HG02970 (cell line): ENCODE measurements around the gene LRRN4.

Experiments
- ATAC-seq: cut with Tn5 transposase; IDR thresholded peaks from one replicate; pipeline ENCODE4 v1.9.1; 2021; ENCODE audit warnings: mild to moderate bottlenecking, moderate library complexity, moderate number of reproducible peaks; ENCODE audit not compliant: unreplicated experiment, low FRiP score

Gene LRRN4

DNA sequence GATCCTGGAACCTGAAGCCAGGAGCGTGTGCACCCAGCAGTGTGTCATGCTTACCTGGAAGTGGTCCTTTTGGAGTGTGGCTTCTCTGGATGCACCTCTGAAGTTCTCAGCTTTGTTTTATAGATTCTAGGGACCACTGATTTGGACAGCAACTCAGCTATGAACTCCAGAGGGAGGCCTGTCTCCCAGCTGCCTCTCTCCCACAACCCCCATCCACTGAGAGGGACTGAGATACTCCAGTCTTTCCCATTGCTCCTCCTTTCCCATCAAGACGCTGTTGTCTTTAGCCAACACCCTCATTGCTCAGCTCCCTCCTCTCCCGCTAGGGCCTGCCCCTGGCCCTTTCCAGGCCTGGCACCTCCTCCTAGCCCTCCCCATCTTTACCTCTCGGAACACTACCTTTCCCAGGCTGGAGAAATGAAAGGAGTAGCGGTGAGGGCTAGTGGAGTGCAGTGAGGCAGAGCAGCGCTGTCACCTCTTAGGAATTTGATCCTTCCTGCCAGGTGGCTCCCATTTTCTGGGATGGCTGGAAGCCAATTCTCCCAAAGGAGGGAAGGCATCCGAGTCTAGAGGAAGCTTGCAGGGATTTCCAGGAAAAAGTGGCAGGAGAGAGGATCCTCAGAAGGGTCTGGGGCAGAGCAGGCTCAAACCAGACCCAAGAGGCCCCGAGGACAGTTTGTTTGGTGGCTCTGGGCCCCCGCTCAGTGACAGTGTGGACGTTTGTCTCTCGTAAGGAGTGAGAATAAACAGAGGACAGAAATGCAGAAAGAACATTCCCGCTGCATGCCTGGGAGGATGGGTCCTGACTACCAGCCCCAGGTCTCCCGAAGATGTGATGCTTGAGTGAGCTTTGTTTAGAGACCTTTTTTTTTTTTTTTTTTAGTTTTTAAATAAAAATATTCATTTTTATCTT, at the start of gene LRRN4:
Gene LRRN4, minus strand, starts transcription at position 285 of the 913 bp plus-strand sequence. CDS start 1,261 bp downstream, outside the sequence.
- no peak for ATAC-seq

- no peak for ATAC-seq
Observed at GRCh38 chr20:6103301-6103700, 49.4 kb upstream of the LRRN4 start.

DNA sequence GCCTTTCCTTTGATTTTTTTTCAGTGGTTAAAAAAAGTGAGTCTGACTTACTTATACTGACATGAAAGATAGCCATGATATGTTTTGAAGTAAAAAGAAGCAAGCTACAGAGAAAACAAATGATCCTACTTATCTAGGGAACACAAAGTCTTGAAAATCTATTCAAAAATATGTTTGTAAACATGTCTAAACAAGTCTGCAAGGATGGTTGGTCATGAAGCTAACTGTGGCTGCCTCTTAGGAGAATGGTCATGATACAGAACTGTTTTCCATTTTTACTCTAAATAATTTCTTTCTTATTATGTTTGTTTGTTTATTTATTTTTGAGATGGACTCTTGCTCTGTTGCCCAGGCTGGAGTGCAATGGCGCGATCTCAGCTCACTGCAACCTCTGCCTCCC, 47.5 kb upstream of the LRRN4 start:
- no peak for ATAC-seq

- no peak for ATAC-seq
Observed at GRCh38 chr20:6100246-6100645, 46.4 kb upstream of the LRRN4 start.

GRCh38 chr20:6099819-6100218, 46.0 kb upstream of the LRRN4 start:
- no peak for ATAC-seq

DNA sequence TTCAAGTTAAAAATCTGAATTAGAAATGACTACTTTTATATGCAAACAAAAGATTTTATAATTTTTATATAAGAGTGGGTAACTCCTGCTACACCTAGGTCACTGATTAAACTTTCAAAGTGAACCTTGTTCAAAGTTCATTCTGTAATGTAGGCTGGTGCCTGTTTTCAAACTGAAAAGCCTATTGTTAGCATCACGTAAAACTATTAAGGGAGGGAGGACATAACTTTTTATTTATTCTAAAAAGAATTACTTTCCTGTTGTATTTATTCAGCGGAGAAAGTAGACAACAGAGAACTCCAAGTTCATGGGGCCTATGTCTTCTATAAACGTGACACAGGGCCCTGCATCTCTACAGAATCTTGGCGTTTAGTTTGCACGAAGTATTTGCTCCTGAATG, 41.5 kb upstream of the LRRN4 start:
- no peak for ATAC-seq

GRCh38 chr20:6094565-6094964, 40.7 kb upstream of the LRRN4 start:
- no peak for ATAC-seq

GRCh38 chr20:6094063-6094462, 40.2 kb upstream of the LRRN4 start:
- ATAC-seq = no peak

DNA sequence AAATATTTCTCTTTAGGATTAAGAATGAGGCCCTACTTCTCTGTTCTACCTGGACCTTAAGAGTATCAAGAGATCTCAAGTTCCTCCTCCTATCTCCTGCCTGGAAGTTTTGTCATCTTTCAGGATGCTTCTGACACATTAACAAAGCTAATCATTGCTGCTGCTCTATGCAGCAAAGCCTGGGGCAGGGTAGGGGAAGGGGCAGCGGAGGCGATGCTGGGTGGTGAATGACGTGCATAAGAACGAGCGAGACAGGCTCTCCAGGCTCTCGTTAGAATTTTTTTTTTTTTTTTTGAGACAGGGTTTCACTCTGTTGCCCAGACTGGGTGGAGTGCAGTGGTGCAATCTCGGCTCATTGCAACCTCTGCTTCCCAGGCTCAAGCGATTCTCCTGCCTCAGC, 37.8 kb upstream of the LRRN4 start:
- ATAC-seq = no peak

DNA sequence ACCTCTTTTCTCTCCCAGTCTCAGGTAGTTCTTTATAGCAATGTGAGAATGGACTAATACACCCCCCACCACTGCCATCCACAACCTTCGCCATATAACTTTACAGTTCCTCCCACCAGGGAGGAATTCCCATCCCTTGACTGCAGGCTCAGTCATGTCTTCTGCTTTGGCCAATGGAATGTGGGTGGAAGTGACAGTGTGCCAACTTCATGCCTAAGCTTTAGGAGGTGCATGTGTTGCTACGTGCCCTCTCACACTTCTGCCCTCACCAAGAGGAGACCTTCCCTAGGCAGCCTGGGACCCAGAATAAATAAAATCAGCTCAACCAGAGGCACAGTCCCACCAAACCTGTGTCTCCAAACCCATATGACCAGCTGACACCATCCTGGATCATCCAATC, 33.0 kb upstream of the LRRN4 start:
- ATAC-seq = no peak

DNA sequence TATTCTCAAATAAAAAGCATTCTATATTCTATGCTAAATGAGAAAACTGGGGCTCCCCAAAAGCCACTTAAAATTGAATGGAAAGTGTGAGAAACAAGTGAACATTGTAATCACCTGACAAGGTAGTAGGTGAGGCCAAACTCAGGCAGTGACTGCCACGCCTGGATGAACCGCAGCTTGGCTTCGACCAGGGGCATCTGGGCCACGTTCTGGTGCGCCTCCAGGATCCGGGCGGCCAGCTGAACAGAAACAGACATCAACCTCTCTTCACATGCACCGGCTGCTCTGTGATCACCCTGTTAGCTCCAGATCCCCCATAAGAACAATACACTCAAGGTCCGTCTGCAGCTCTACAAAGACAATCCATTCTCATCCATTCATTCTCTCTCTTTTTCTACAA, 30.1 kb upstream of the LRRN4 start:
- no peak for ATAC-seq

- no peak for ATAC-seq
Observed at GRCh38 chr20:6081236-6081635, 27.4 kb upstream of the LRRN4 start.

GRCh38 chr20:6079016-6079415, 25.2 kb upstream of the LRRN4 start:
- ATAC-seq = no peak

- ATAC-seq = no peak
Observed at GRCh38 chr20:6075428-6076219, 21.8 kb upstream of the LRRN4 start.

DNA sequence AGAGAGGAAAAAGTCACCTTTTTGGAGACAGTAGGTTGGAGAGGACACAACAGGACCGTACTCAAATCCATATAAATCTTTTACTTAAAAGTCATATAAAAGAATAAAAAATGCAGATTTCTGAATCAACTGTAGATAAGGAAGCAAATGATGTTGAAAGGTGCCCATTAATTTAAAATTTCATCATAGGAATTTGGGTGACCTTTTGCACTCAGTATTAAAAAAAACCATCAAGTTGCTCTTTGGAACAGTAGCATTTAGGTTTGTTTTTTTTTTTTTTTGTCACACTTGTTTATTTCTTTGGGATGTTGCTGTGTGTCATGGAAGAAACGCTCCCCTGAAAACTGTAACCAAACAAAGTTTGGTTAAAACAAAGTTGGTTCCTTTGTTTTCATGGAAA, 20.9 kb upstream of the LRRN4 start:
- ATAC-seq = no peak

DNA sequence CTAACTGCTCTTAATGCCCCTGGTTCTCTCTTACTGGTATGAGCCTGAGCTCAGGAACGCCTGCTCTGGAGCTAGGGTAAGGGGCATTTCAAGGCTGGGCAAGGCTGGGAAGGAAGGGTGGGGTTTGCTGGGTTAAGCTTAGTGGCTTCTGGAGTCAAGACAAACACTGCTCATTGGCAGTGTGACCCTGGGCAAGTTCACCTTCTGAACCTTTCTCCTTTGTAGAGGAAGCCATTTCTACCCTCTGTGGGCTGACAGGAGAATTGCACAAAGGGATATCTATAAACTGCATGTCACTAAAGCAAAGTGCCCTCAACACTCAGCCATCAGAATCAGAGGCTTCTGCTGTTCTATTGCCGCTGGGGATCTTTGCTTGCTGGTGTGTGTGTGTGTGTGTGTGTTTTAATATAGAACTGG, 20.3 kb upstream of the LRRN4 start:
- ATAC-seq = no peak

GRCh38 chr20:6070829-6071695, 17.2 kb upstream of the LRRN4 start:
- no peak for ATAC-seq

DNA sequence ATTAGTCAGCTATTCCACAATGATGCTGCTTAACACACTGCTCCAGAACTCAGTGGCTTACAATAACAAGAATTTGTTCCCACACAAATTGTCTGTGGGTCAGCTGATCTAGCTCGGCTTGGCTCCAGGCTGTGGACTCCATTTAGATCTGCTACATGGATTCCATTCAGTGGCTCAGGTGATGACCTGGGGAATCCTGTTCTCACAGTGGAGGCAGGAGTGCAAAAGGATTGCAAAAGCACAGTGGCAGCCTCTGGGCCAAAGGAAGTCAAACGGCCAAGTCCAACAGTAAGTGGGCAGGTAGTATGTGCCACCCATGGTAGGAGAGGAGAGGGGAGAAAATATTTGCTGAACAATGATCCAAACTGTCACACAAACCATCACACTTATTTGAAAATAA, 15.8 kb upstream of the LRRN4 start:
- no peak for ATAC-seq

- no peak for ATAC-seq
Observed at GRCh38 chr20:6067763-6068318, 14.0 kb upstream of the LRRN4 start.

DNA sequence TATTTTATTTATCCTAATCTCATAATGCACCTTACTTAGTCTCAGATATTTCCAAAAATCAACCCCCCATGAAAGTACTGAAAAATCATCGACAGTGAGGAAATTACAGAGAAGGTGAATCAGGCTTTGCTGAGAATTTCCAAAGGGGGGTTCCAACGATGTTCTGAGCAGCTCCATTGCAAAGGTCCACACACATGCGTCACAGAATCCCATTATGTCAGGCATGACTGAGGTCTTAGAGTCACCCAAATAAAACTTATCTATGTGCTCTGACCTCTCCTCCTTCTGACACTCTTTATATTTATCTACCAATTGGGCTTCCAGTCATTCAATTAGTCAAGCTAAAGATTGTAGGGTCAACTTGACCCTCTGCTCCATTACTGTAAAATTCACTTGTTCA, 12.7 kb upstream of the LRRN4 start:
- no peak for ATAC-seq
